Activated gamma-delta T cell (primary cell): Measurements from ENCODE around the gene LHX6.

Experiments
- DNase-seq: peaks from one replicate; lab custom pipeline; 2025; lab: John Stamatoyannopoulos, UW

Gene LHX6

DNA sequence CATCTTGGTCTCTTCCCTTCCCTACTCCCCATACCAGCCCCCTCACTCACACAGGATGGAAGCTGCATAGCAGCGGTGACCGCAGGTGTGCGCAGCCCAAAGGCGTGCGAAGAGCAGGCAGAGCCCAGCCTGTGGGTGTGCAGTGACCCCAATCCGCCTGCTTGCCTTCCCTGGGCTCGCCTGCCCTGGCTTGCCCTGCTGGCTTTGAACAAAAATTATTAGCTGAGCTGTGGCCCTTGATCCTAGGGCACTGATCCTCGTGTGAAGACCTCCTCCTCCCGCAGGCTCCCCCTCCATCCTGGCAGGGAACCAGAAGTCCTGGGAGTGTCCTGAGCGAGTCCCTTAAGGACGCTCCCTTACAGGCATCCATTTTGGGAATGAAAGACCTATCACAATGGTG, 37.2 kb downstream of the LHX6 start:
- DNase-seq: no peak

DNA sequence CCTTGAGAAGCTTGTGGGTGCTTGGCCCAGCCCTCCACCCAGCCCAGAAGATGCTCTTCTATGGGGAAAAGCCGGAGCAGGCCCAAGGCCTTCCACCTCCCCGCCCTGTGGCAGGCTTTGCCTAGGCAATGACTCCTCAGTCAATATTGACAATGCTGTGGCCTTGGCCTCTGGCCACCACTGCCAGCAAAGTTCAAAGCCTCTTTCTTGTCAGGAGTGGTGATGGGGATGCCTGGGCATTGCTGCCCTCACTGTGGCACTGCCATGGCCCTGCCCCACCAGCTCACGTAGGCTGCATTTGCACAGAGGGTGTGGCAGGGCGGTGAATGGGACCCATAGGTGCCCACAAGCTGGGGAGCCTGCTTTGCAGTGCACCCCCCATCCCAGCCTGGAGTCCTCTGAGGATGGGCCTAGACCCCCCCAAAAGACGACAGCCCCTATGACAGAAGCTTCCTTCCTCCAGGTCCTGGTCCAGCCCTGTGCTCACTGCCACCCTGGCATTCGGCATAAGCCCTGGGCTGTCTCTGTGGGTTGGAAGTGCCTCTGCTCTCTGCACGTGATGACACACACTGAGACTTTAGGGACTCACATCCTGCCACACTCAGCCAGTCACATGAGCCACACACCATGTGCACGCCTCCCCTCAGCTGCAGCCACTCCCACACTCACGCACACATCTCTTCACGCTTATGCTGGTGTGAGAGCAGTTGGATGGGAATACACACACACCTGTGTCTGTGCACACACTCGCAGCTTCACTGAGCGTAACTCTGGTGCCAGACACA, 38.0 kb downstream of the LHX6 start:
- DNase-seq: no peak

DNA sequence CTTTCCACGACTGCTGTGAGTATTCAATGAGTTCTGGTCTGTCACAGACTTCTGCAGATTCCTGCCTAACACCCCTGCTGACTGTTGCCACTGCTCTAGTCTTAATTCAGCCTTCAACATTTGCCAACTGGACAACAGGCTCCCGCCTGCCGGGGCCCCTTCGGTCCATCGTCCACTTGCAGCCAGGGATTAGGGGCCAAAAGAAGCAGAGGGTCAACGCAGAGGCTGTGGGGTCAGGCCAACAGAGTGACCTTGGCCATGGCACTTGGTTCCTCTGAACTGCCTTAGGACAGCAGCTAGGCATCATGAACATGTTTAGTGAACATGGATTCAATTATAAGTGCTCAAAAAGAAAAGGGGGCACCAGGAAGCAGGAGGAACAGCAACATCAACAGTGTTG, 40.4 kb downstream of the LHX6 start:
- no peak for DNase-seq

DNA sequence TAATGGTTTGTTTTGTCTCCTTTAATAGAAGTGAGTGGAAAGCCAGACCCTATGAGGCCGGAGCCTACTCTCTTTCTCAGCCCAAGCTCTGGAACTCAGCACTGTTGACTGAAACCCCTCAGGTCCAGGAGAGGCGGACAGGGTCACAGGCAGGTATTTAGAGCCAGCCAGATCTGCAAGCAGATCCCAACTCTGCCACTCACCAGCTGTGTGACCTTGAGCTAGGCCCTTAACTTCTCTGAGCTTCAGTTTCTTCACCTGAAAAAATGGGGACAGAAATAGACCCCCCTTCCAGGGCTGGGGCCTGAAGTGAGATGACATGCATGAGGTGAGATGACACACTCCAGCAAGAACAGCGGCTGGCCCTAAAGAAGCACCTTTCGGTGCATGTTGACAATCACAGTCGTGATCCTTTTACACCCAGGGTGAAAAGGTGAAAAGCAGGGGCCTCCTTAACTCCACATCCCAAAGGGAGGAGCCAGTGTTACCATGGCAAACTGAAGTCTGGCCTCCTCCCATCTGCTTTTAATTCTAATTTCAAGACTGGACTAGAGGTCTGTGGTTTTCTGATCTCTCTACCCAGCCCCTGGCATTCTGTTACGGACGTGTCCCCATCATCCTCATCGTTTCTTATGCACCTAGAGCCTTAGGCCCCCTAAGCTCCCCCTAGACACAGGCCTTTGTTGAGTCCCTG, 41.8 kb downstream of the LHX6 start:
- no peak for DNase-seq

DNA sequence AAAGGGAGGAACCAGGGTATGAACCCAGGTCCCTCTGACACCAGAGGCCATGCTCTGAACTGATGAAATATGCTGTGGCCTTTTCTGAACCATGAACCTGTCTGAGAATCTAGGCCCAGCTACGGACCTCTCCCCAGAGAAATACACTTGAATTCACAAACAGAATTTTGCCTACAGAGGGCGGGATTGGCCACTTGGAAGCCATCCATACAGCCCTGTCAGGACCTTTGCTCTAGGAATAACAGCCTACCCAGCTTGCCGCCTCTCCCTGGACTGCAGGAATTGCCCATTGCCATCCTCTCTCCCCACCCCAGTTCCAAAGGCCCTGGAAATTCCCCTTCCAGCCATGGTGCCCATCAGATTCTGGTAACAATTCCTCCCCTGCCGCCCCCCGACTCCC, 42.5 kb downstream of the LHX6 start:
- no peak for DNase-seq

DNA sequence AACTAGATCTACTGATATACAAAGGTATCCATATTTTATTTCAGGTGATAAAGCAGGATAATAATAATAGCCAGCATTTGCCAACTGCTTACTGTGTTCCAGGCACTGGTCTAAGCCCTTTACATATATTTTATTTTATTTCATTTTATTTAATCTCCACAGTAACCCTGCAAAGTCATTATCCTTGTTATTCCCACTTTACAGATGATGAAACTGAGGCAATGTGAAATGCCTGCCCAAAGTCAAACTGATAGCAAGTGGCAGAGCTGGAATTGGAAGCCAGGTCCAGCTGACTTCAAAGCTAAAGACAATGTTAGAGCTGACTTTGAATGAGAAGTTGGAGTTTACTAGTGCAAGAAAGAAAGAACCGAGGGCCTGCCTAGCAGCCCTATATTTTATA, 44.2 kb downstream of the LHX6 start:
- DNase-seq: no peak

DNA sequence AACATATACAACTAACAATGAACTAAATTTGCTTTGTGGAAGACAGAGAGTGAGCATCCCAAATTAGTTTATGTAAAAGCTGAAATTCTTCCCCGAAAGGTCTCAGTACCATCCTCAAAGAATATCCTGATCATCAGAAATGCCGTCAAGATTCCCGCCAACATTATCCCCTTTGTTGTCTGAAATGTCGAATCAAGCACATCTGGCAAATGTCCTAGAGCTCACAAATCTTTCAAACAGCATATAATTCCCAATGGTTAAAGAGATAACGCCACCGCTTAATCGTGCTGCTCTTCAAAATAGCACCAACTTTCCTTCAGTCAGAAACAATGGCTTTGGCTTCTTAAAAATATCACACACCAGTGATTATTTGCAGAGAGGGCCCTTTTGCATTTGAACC, 45.3 kb downstream of the LHX6 start:
- DNase-seq: no peak

DNA sequence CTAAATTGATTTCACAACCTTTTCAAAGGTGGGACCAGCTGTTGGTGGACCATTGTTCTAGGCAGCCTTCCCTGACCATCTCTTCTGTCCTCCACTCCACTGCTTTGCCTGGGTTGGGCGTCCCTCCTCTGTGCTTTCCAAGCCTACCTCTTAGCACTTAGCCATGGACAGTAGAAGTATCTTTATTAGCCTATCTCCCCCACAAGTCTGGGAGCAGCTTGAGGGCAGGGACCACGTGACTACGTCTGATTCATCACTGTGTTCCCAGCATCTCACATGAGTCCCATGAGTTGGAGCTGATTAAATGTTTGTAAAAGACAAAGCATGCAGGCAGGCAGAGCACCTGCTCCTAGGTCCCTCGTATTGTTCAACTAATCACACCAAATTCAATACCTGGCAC, 48.1 kb downstream of the LHX6 start:
- DNase-seq: no peak

DNA sequence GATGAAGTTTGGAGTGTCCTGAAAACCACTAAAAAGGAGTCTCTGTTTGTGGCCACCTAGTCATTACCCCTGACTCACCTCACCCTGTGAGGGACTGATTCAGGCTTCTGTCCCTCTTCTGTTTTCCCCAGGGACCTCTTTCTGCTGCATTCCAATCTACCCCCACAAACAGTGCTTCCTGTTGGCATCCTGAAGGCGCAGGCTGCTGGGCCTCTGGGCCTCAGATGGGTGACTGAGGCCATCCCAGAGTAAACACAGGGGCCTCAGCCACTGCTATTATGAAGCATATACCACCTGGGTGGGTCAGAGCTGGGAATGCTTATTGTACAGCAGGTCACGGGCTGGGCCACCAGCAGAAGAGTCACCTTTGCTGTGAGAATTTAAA, 49.1 kb downstream of the LHX6 start:
- no peak for DNase-seq

DNA sequence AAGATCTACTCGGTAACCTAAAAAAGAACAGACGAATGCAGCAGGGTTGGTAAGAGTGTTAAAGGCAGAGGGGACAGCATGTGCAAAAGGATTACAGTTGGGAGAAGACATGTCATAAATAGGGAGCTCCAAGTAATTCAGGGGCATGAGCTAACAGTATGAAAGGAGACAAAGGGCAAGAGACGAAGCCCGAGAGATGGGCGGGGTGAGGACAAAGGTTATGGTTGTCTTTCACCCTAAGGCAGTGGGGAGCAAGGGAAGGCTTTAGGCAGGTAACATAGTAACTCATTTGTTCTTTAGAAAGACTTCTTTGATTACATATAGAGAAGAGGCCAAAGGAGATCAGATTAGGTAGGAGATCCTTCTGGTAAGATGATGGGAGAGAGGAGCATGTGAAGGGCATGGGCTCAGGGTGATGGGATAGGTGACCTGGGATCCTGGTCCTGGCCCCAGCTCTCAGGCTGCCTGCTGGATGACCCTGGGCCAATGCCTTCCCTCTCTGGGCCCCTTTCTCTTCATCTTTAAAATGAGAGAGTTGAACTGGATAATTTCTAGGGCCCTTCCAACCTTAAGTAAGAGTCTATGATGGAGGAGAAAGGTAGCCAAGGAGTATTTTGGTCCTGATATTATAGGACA, 49.6 kb downstream of the LHX6 start:
- no peak for DNase-seq

DNA sequence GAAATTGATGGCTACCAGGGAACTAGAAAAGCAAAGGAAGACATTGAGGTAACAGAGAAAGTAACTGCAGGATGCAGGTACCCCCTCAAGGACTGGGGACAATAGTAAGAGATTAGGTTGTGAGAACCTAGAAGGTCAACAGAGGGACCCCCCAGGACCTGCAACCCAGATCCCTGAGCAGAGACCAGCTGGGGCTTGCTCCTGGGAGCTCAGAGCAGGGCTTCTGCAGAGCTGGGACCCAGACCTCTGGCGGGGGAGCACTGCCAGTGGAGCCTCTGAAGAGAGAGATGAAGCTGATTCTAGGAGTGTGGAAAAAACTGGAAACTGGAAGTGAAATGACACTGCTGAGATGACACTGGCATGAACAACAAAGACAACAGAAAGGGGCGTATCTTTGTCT, 51.8 kb downstream of the LHX6 start:
- DNase-seq: no peak

DNA sequence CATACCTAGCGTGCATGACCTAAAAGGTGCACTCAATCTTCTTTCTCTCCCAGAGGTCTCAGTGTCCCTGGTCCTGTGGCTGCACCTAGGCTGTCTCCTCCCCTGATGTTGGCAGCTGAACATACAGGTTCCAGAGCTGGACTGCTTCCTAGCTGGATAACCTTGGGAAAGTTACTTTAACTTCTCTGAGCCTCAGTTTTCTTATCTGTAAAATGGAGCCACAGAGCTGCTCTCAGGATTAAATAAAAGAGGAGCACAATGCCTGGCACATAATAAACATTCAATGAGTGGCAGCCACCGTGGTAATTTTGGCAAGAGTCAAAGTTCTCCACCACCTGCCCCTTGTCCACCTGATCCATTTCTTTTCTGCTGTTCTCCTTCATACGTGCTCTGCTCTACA, 55.1 kb downstream of the LHX6 start:
- no peak for DNase-seq

DNA sequence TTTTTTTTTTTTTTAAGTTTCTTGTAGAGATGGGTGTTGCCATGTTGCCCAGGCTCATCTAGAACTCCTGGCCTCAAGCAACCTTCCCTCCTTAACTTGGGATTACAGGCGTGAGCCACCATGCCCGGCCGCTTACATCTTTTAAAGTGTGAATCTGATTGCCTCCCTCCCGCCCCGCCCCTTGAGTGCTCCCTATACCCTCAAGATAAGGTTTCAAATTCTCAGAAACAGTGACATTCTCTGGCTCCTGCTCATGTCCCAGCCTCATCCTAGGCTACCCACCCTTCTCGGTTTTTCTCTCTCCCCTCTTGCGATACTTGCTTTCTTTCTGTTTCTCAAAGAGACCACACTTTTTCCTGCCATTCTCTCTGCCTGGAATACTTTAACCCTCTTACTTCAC, 56.6 kb downstream of the LHX6 start:
- DNase-seq: no peak

DNA sequence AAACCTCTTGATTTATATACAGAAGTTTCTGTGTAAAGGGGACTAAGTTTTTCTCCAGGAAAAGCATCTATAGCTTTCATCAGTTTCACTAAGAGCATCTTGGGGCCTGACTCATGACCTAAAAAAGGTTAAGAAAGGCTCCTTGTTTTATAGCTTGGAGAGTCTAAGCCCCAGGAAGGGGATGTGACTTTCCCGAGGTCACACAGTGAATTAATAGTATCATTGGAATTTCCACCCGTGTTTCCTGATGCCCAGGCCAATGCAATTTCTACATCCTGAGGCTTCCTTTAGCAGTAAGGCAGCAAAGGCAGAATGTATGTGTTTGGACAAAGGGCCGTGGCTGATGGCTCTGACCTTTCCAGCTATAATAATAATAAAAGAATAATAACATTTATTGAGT, 60.4 kb downstream of the LHX6 start:
- DNase-seq: no peak

DNA sequence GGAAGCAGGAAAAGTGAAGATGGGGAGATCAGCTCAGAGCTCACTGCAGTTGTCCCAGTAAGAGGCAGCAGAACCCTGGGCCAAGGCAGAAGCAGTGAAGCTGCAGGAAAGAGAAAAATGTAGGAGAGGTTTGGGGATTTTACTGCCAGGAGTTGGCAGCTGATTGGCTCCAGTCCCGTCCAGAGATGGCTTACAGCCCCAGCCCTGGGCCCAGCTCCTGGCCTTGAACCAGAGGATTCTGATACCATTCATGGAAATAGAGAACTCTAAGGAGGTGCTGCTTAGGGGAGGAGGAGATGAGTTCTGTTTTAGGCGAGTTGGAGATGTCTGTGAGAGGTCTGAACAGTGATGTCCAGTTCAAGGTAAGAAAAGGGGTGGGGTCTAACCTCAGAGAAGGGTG, 64.5 kb downstream of the LHX6 start:
- DNase-seq: no peak

DNA sequence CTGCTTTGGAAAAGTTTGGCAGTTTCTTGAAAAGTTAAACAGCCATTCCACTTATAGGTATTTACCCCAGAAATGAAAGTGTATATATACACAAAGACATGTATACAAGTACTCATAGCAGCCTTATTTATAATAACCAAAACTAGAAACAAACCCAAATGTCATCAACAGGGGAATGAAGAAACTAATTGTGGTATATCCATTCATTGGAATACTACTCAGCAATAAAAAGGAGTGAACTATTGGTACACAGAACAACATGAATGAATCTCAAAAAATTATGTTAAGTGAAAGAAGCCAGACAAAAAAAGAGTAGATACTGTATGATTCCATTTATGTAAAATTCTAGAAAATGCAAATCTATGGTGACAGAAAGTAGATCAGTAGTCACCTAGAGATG, 66.3 kb downstream of the LHX6 start:
- no peak for DNase-seq

DNA sequence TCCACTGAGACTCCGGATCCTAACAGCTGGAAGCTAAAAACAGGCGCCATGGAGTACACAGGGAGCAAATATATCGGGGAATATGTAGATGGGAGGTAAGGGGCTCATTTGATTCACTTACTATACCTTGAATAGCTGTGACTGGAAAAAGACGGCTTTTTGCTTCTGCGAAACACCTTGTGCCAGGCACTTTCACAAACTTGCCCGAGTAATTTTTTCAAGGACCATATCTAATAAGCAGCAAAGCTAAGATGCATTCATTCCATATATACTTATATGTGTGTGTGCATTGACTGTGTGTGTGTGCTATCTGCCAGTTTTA, 68.9 kb downstream of the LHX6 start:
- no peak for DNase-seq

DNA sequence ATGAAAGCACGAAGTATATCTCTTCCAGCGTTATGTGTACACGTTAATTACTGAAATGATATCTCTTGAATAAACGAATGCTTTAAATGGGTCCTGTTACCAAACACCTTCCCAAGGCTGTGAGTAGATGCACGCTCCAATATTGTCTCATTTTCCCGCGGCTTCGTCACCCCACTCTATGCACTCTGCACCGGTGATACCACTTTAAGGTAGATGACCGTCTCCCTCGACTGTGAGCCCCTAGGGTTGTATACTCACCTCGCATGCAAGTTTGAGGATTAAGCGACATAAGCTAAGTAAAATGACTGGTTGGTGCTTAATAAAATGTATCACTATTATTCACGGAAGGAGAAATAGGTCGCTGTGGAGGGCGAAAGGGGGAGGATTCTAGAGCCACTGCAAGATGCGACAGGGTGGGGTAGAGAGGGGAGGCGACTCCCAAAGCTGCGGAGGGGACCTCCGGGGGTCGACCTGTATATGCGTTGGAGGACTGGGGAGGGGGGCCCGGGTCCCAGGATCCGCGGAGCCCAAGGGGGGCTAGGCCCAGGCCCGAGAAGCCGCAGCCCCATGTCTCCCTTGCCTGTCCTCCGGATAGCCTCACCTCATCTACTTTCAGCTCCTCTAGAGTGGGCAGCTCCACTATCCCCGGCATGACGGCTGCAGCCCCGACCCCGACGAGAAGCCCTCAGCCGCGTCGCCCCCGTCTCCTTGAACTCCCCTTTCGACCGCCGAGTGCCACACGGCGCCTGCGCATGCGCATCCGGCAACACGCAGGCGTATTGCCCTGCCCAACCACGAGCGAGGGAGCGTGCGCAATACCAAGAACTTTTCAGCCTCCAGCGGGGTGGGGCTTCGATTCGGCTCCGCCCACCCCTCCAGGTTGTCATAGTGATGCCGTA, 69.5 kb downstream of the LHX6 start, which contains the start of the genes MORN5 and NDUFA8:
Gene MORN5 (plus strand): TSS at position 883 of the 899 bp plus-strand sequence. CDS start 65 bp downstream, outside the sequence.
Gene NDUFA8 (minus strand): TSS at position 754 of the 899 bp plus-strand sequence. CDS start 102 bp downstream, at position 652.
- DNase-seq: peak; percentile 88

DNA sequence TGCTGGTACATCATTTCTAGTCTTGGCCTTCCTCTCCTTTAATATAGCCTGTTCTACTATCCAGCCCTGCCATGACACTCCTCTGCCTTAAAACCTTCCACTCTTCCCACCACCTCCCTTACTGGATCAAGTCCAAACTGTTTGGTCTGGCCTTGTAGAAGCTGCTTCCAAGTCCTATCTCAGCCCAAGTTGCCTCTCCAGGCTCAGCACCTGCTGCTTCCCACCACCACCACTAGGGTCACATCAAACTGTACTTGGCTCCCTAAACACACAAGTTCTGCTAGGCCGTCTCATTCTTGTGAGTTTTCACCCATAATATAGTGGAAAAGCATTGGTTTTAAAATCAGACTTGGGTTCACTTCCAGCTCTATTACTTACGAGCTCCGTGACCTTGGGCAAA, 70.6 kb downstream of the LHX6 start:
- DNase-seq: no peak

DNA sequence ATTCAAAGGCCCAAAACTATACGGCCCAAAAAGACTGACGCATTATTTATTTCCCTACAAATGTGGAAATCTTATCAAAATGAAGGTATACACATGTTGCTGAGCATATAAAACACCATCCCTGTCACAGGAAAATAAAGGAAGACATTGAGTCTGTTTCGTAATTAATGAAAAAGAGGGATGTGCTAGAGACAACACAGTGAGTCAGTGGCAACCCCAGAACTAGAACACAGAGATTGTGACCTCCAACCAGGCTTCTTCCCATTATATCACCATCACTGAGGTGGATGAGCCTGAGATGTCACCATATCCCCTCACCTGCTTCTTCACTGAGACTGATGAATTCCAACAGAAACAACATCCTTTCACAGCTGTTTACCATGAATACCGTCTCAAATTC, 73.0 kb downstream of the LHX6 start:
- no peak for DNase-seq
